Gastrocnemius medialis (tissue), 4 donors: ENCODE results near the gene PRKCD.

ENCODE experiments used
- CTCF ChIP-seq, 5 experiments: fragments of 450-650 bp in 3 of 5; fragments of 200-600 bp in 2 of 5; sonication (generic) in 2 of 5; IDR thresholded peaks in 4 of 5; conservative IDR thresholded peaks in 1 of 5; 1 replicate in 4 of 5; 2 replicates in 1 of 5; pipeline ENCODE4 v1.5.1; 2016 to 2019; ENCODE audit warnings: antibody characterized with exemption in 5 of 5, mild to moderate bottlenecking in 3 of 5, moderate library complexity in 3 of 5
- POLR2A ChIP-seq, 2 donors: fragments of 450-650 bp; IDR thresholded peaks; one replicate each; pipeline ENCODE4 v1.6.1; 2017; ENCODE audit warnings: antibody characterized with exemption in 2 of 2, mild to moderate bottlenecking in 2 of 2, moderate library complexity in 2 of 2

GRCh38 chr3:53155760-53156159 lies 5.2 kb upstream of the PRKCD start:
- TF ChIP-seq POLR2A (IDR thresholded peaks at IDR 0.05) (no peak), CTCF (IDR thresholded peaks at IDR 0.05 in 4 of 5, conservative IDR thresholded peaks at IDR 0.05 in 1 of 5) (no peak)
